Activated CD4-positive, CD25-positive, alpha-beta regulatory T cell treated with anti-CD3 and anti-CD28 coated beads, Interleukin-2, amount 50 U/mL, for 16 hours (primary cell): ENCODE measurements around the gene CAPN12.

Experiments used
- DNase-seq: peaks from one replicate; pipeline ENCODE4 v3.0.0-alpha.2; 2020; ENCODE audit warnings: low read depth, low spot score

Gene CAPN12

GRCh38 chr19:38726761-38727301 lies 17.4 kb downstream of the CAPN12 start:
- no peak for DNase-seq

- DNase-seq: no peak
Measured at GRCh38 chr19:38726284-38726673, 18.0 kb downstream of the CAPN12 start.

- no peak for DNase-seq
Measured at GRCh38 chr19:38725469-38726283, 18.6 kb downstream of the CAPN12 start.

- no peak for DNase-seq
Measured at GRCh38 chr19:38723990-38724854, 20.1 kb downstream of the CAPN12 start.

- no peak for DNase-seq
Measured at GRCh38 chr19:38723606-38723965, 20.7 kb downstream of the CAPN12 start.

GRCh38 chr19:38722947-38723605 lies 21.2 kb downstream of the CAPN12 start:
- no peak for DNase-seq

- DNase-seq: no peak
Measured at GRCh38 chr19:38721979-38722773, 22.1 kb downstream of the CAPN12 start.

- DNase-seq: no peak
Measured at GRCh38 chr19:38721496-38721895, 22.8 kb downstream of the CAPN12 start.

GRCh38 chr19:38720559-38721236 lies 23.6 kb downstream of the CAPN12 start:
- DNase-seq: no peak

GRCh38 chr19:38719761-38720558 lies 24.3 kb downstream of the CAPN12 start:
- DNase-seq: no peak

GRCh38 chr19:38718747-38719543 lies 25.3 kb downstream of the CAPN12 start:
- no peak for DNase-seq

- no peak for DNase-seq
Measured at GRCh38 chr19:38717855-38718254, 26.4 kb downstream of the CAPN12 start.

GRCh38 chr19:38717051-38717450 lies 27.2 kb downstream of the CAPN12 start:
- no peak for DNase-seq

- no peak for DNase-seq
Measured at GRCh38 chr19:38715555-38715954, 28.7 kb downstream of the CAPN12 start.

GRCh38 chr19:38714354-38714778 lies 29.9 kb downstream of the CAPN12 start:
- no peak for DNase-seq

GRCh38 chr19:38713865-38714264 lies 30.4 kb downstream of the CAPN12 start:
- DNase-seq: no peak

GRCh38 chr19:38713227-38713649 lies 31.0 kb downstream of the CAPN12 start:
- no peak for DNase-seq

- DNase-seq: no peak
Measured at GRCh38 chr19:38712161-38712748, 32.0 kb downstream of the CAPN12 start.
